HCT116 (cell line): ENCODE measurements around the gene KRT222. TPM values are rescaled to one million over a fixed set of nuclear protein-coding genes. Genes with fewer than 3 reads are reported as not detected.

ENCODE experiments used
- ATAC-seq: fragments of 200-7000 bp; cut with Tn5 transposase; 2 replicates; pipeline ENCODE4 v1.9.1; 2020; ENCODE audit warnings: mild to moderate bottlenecking, moderate library complexity
- BruUV-seq: library from RNA; stranded (reverse); fragments of 400-500 nt; replicated peaks from 2 replicates; lab custom pipeline; 2021; lab: Mats Ljungman, UMichigan
- CTCF ChIA-PET: fragments of 300-600 bp; sonication (Branson Sonifier 250); formaldehyde crosslinking; loops from one replicate; lab custom pipeline; 2021; ENCODE audit warnings: antibody characterized with exemption; lab: Charles Lee
- POLR2A ChIA-PET: fragments of 300-600, 350-600 bp; sonication (Branson Sonifier 250); formaldehyde crosslinking; loops from one replicate; lab custom pipeline; 2021; ENCODE audit warnings: antibody characterized with exemption; lab: Charles Lee
- RAD21 ChIA-PET, 2 experiments: fragments of 300-600 bp; sonication (Branson Sonifier 250); formaldehyde crosslinking; loops; one replicate each; lab custom pipeline; 2023; ENCODE audit warnings: low total read pairs in 2 of 2; ENCODE audit not compliant: uncharacterized antibody in 2 of 2, unreplicated experiment in 2 of 2, low non-redundant PET in 1 of 2; lab: Charles Lee
- DNase-seq: peaks from one replicate; pipeline ENCODE4 v3.0.0-alpha.2; 2010; ENCODE audit warnings: low read depth, low spot score
- H2AFZ ChIP-seq: fragments of 200-600 bp; shearing (Covaris generic), sonication (generic); 2 replicates; pipeline ENCODE4 v1.6.1; 2017; ENCODE audit warnings: low read depth, mixed run types, mixed read lengths, antibody characterized with exemption, low read length; ENCODE audit not compliant: poor library complexity, severe bottlenecking
- H3K27ac ChIP-seq: 2 replicates; pipeline ENCODE4 v1.5.1; 2012; ENCODE audit warnings: low read depth, low read length
- H3K27me3 ChIP-seq: fragments of 200-600 bp; sonication (generic); 2 replicates; pipeline ENCODE4 v1.6.1; 2016; ENCODE audit warnings: mixed run types, low read length, mixed read lengths; ENCODE audit not compliant: insufficient read depth
- H3K36me3 ChIP-seq, 2 experiments: fragments of 200-500 bp in 1 of 2; fragments of 200-600 bp in 1 of 2; sonication (Bioruptor generic) in 1 of 2; sonication (generic) in 1 of 2; 2 replicates each; pipeline versions ENCODE4 v1.5.1 to v1.6.1; 2014 to 2016; ENCODE audit warnings: low read length in 2 of 2, inconsistent platforms in 1 of 2, mixed read lengths in 1 of 2, mixed run types in 1 of 2; ENCODE audit not compliant: insufficient read depth in 2 of 2, control insufficient read depth in 1 of 2
- H3K4me1 ChIP-seq, 2 experiments: fragments of 200-600 bp in 1 of 2; sonication (generic) in 1 of 2; 2 replicates each; pipeline versions ENCODE4 v1.5.1 to v1.6.1; 2012 to 2017; ENCODE audit warnings: low read length in 2 of 2, inconsistent platforms in 1 of 2, mild to moderate bottlenecking in 1 of 2, mixed read lengths in 1 of 2, mixed run types in 1 of 2, moderate library complexity in 1 of 2; ENCODE audit not compliant: insufficient read depth in 2 of 2, control insufficient read depth in 1 of 2
- H3K4me2 ChIP-seq: fragments of 200-600 bp; sonication (generic); 2 replicates; pipeline ENCODE4 v1.6.1; 2017; ENCODE audit warnings: mixed run types, low read length, mixed read lengths
- H3K4me3 ChIP-seq, 2 experiments: fragments of 200-600 bp in 1 of 2; sonication (generic) in 1 of 2; replicated peaks in 1 of 2; 2 replicates each; pipeline ENCODE4 v1.5.1; 2011 to 2016; ENCODE audit warnings: low read length in 2 of 2, control low read depth in 1 of 2, low read depth in 1 of 2, mild to moderate bottlenecking in 1 of 2, mixed read lengths in 1 of 2, mixed run types in 1 of 2
- H3K79me2 ChIP-seq: fragments of 200-600 bp; sonication (generic); 2 replicates; pipeline ENCODE4 v1.6.1; 2017; ENCODE audit warnings: mild to moderate bottlenecking, mixed run types, low read length, moderate library complexity, mixed read lengths; ENCODE audit not compliant: insufficient read depth
- H3K9ac ChIP-seq: fragments of 200-600 bp; sonication (generic); 2 replicates; pipeline ENCODE4 v1.6.1; 2016; ENCODE audit warnings: low read length, mixed read lengths
- H3K9me2 ChIP-seq: fragments of 200-600 bp; sonication (generic), shearing (Covaris generic); 2 replicates; pipeline ENCODE4 v1.6.1; 2017; ENCODE audit warnings: mixed run types, mild to moderate bottlenecking, moderate library complexity; ENCODE audit not compliant: insufficient read depth
- H3K9me3 ChIP-seq, 2 experiments: fragments of 200-500 bp in 1 of 2; fragments of 200-600 bp in 1 of 2; sonication (Bioruptor generic) in 1 of 2; sonication (generic) in 1 of 2; 2 replicates each; pipeline ENCODE4 v1.6.1; 2014 to 2017; ENCODE audit warnings: low read length in 2 of 2, mixed read lengths in 2 of 2, inconsistent platforms in 1 of 2, low read depth in 1 of 2, mild to moderate bottlenecking in 1 of 2, mixed run types in 1 of 2, moderate library complexity in 1 of 2; ENCODE audit not compliant: control insufficient read depth in 1 of 2, insufficient read depth in 1 of 2
- H4K20me1 ChIP-seq: fragments of 200-600 bp; sonication (generic), shearing (Covaris generic); 2 replicates; pipeline ENCODE4 v1.6.1; 2017; ENCODE audit warnings: mixed run types, mild to moderate bottlenecking, moderate library complexity; ENCODE audit not compliant: insufficient read depth
- CBX3 ChIP-seq: IDR thresholded peaks from 2 replicates; pipeline ENCODE4 v1.6.1; 2012; ENCODE audit warnings: low read depth
- CTCF ChIP-seq, 3 experiments: fragments of 200-600 bp in 1 of 3; sonication (generic) in 1 of 3; IDR thresholded peaks in 2 of 3; conservative IDR thresholded peaks in 1 of 3; 2 replicates each; pipeline ENCODE4 v1.5.1; 2012 to 2017; ENCODE audit warnings: low read depth in 2 of 3, low read length in 2 of 3, antibody characterized with exemption in 1 of 3, borderline replicate concordance in 1 of 3, control low read depth in 1 of 3, mild to moderate bottlenecking in 1 of 3, mixed read lengths in 1 of 3, mixed run types in 1 of 3, moderate library complexity in 1 of 3; ENCODE audit not compliant: insufficient read depth in 1 of 3
- POLR2A ChIP-seq: IDR thresholded peaks from 2 replicates; pipeline ENCODE4 v1.7.0; 2011; ENCODE audit warnings: borderline replicate concordance; ENCODE audit not compliant: insufficient read depth, insufficient read length; ENCODE audit errors: extremely low read depth
- RAD21 ChIP-seq: IDR thresholded peaks from 2 replicates; pipeline ENCODE4 v1.6.1; 2012; ENCODE audit warnings: low read depth, mild to moderate bottlenecking
- SP1 ChIP-seq: IDR thresholded peaks from 2 replicates; pipeline ENCODE4 v1.6.1; 2012; ENCODE audit warnings: low read depth
- intact Hi-C: fragments of 100-400 bp; cut with micrococcal nuclease; formaldehyde crosslinking; loops from 2 replicates; pipeline ENCODE4 v1.10.0; 2022
- total RNA-seq: library from RNA; stranded (reverse); gene quantifications from one replicate; pipeline ENCODE4 v1.2.1, GENCODE V29; 2021; ENCODE audit not compliant: unreplicated experiment

Gene KRT222
- total RNA-seq, 1 experiment from 2014 or later, result 5.0 TPM

- peak; percentile 69 for DNase-seq
- Histone ChIP-seq H3K4me1 (peaks cover 0 to 16% of the 10 kb centered on the region in 2 experiments; a peak in 3 of 4 replicates), H2AFZ (peak overlapping the region; percentile 47)
- TF ChIP-seq SP1, result no peak
- TF ChIP-seq POLR2A, result no peak
- peak; percentile 87 for TF ChIP-seq RAD21
- no peak for TF ChIP-seq CBX3
- TF ChIP-seq CTCF (IDR thresholded peaks at IDR 0.05 in 2 of 3, conservative IDR thresholded peaks at IDR 0.05 in 1 of 3; ENCODE audit: borderline replicate concordance in 1 of 3, insufficient read depth in 1 of 3, low read depth in 2 of 3, low read length in 2 of 3), result peak; percentile 72 to 95 (median 75)
- TF ChIP-seq, all 23 proteins: peak for 2
- no peaks in the 10 kb centered on the region for H3K9me2 ChIP-seq
- intact Hi-C loops, result loop anchor here (1.0 to 10.0 kb wide), 4 partner anchors 176 to 930 kb away; no protein-coding TSS in a partner anchor
- no TSS peak for BruUV-seq
- H3K36me3 ChIP-seq, result no peaks in the 10 kb centered on the region
- H4K20me1 ChIP-seq, result no peaks in the 10 kb centered on the region
- no peak overlapping the region for H3K27ac ChIP-seq
- H3K4me2 ChIP-seq, result peak overlapping the region; percentile 23; the same call in 1 of the 2 replicates
- CTCF ChIA-PET, result interaction anchor here (0.6 to 2.9 kb wide), 28 partner anchors 13 to 1053 kb away, joined by 3 to 23 read pairs (median 4); no protein-coding TSS in a partner anchor
- POLR2A ChIA-PET, result interaction anchor here (0.6 to 1.4 kb wide), 4 partner anchors 10 to 1077 kb away, joined by 3 to 5 read pairs (median 3); no protein-coding TSS in a partner anchor
- ATAC-seq, result peak; percentile 90
- H3K9ac ChIP-seq, result no peak overlapping the region
- no peaks in the 10 kb centered on the region for H3K79me2 ChIP-seq
- RAD21 ChIA-PET, result interaction anchor here (0.5 to 1.4 kb wide), 6 partner anchors 82 to 1048 kb away, joined by 3 to 5 read pairs (median 3); no protein-coding TSS in a partner anchor
- no peak overlapping the region for H3K4me3 ChIP-seq
- no peaks in the 10 kb centered on the region for H3K27me3 ChIP-seq
- no peaks in the 10 kb centered on the region for H3K9me3 ChIP-seq
Measured at GRCh38 chr17:40615068-40615840, 49.7 kb downstream of the KRT222 start.
